NCI-H1092 treated with DMSO at 0.1 percent for 48 hours (cell line): ENCODE results near the gene ASIC4.

Experiments used
- DNase-seq: peaks from one replicate; lab custom pipeline; 2025; lab: John Stamatoyannopoulos, UW

Gene ASIC4

GRCh38 chr2:219515874-219516629 lies 1.8 kb downstream of the ASIC4 start:
- DNase-seq = no peak

GRCh38 chr2:219516888-219517287 lies 2.6 kb downstream of the ASIC4 start:
- DNase-seq = no peak

GRCh38 chr2:219517954-219518778 lies 3.9 kb downstream of the ASIC4 start:
- DNase-seq = no peak

GRCh38 chr2:219519526-219519916 lies 5.2 kb downstream of the ASIC4 start:
- no peak for DNase-seq

GRCh38 chr2:219520079-219520478 lies 5.8 kb downstream of the ASIC4 start:
- DNase-seq = no peak

- peak; percentile 18 for DNase-seq
Observed at GRCh38 chr2:219521066-219521880, 7.0 kb downstream of the ASIC4 start.

- no peak for DNase-seq
Observed at GRCh38 chr2:219522111-219523030, 8.1 kb downstream of the ASIC4 start.

- no peak for DNase-seq
Observed at GRCh38 chr2:219523031-219523671, 8.9 kb downstream of the ASIC4 start.

- DNase-seq = no peak
Observed at GRCh38 chr2:219524817-219525216, 10.5 kb downstream of the ASIC4 start.

GRCh38 chr2:219525533-219526232 lies 11.4 kb downstream of the ASIC4 start:
- no peak for DNase-seq

GRCh38 chr2:219526320-219527075 lies 12.2 kb downstream of the ASIC4 start:
- DNase-seq = no peak

- peak; percentile 25 for DNase-seq
Observed at GRCh38 chr2:219527076-219527394, 12.8 kb downstream of the ASIC4 start.

- DNase-seq = no peak
Observed at GRCh38 chr2:219527472-219527871, 13.2 kb downstream of the ASIC4 start.

- peak; percentile 65 for DNase-seq
Observed at GRCh38 chr2:219530048-219530963, 16.0 kb downstream of the ASIC4 start.

GRCh38 chr2:219531639-219532377 lies 17.5 kb downstream of the ASIC4 start:
- DNase-seq = no peak

- no peak for DNase-seq
Observed at GRCh38 chr2:219532378-219532649, 18.0 kb downstream of the ASIC4 start.

GRCh38 chr2:219533930-219534661 lies 19.8 kb downstream of the ASIC4 start:
- DNase-seq = no peak
